Right atrium auricular region (tissue), 2 donors: ENCODE results near the gene TRIP10. TPM values are rescaled to one million over a fixed set of nuclear protein-coding genes. Genes with fewer than 3 reads are reported as not detected.

Experiments used
- DNase-seq: peaks from one replicate; pipeline ENCODE4 v3.0.0-alpha.2; 2019; ENCODE audit warnings: low spot score
- H3K27ac ChIP-seq, 2 donors: fragments of 200-600 bp; sonication (generic); 1 replicate in 1 of 2; 2 replicates in 1 of 2; pipeline ENCODE4 v1.5.1; 2016 to 2019
- H3K27me3 ChIP-seq, 2 donors: fragments of 200-600 bp; sonication (generic); one replicate each; pipeline versions ENCODE4 v1.5.1 to v1.6.0; 2017 to 2019
- H3K36me3 ChIP-seq: fragments of 200-600 bp; sonication (generic); one replicate; pipeline ENCODE4 v1.5.1; 2016
- H3K4me1 ChIP-seq, 2 donors: fragments of 200-600 bp; sonication (generic); one replicate each; pipeline versions ENCODE4 v1.5.1 to v1.6.0; 2017 to 2019
- H3K4me3 ChIP-seq, 2 donors: fragments of 200-600 bp; sonication (generic); 1 replicate in 1 of 2; 2 replicates in 1 of 2; pipeline ENCODE4 v1.5.1; 2017 to 2019; ENCODE audit warnings: mild to moderate bottlenecking in 1 of 2, moderate library complexity in 1 of 2
- H3K9me3 ChIP-seq, 2 donors: fragments of 200-600 bp; sonication (generic); one replicate each; pipeline ENCODE4 v1.5.1; 2019
- CTCF ChIP-seq, 2 donors: fragments of 200-600 bp; sonication (generic); IDR thresholded peaks; one replicate each; pipeline ENCODE4 v1.5.1; 2019; ENCODE audit warnings: antibody characterized with exemption in 2 of 2
- total RNA-seq, 2 donors: library from RNA; depleted of rRNA; stranded (reverse); fragments of >200 nt; gene quantifications; one replicate each; pipeline ENCODE4 v1.1.0, GENCODE V29; 2016

The TRIP10 gene
- total RNA-seq, 2 donors from 2014 or later = 39.6 to 65.3 TPM

- DNase-seq = no peak
- no peaks in the 10 kb centered on the region for H3K36me3 ChIP-seq
Observed at GRCh38 chr19:6693681-6694080, 45.8 kb upstream of the TRIP10 start.

GRCh38 chr19:6694147-6694815, 45.2 kb upstream of the TRIP10 start:
- Histone ChIP-seq H3K27me3 (no peaks in the 10 kb centered on the region), H3K4me3 (no peak overlapping the region), H3K4me1 (no peaks in the 10 kb centered on the region), H3K27ac (no peak overlapping the region), H3K36me3 (no peaks in the 10 kb centered on the region), H3K9me3 (no peaks in the 10 kb centered on the region)
- DNase-seq = no peak
- no peak for TF ChIP-seq CTCF (IDR thresholded peaks at IDR 0.05)

More at GRCh38 chr19:6693681-6694080, 45.8 kb upstream of the TRIP10 start:
- no peaks in the 10 kb centered on the region for H3K9me3 ChIP-seq
- H3K4me1 ChIP-seq = no peaks in the 10 kb centered on the region
- TF ChIP-seq CTCF (IDR thresholded peaks at IDR 0.05) = no peak
- no peaks in the 10 kb centered on the region for H3K27me3 ChIP-seq
- H3K4me3 ChIP-seq = no peak overlapping the region
- H3K27ac ChIP-seq = no peak overlapping the region

GRCh38 chr19:6696239-6696820, 43.1 kb upstream of the TRIP10 start:
- Histone ChIP-seq H3K27ac (no peak overlapping the region), H3K9me3 (no peaks in the 10 kb centered on the region), H3K36me3 (no peaks in the 10 kb centered on the region), H3K27me3 (no peaks in the 10 kb centered on the region), H3K4me1 (no peaks in the 10 kb centered on the region), H3K4me3 (no peak overlapping the region)
- no peak for TF ChIP-seq CTCF (IDR thresholded peaks at IDR 0.05)
- no peak for DNase-seq

- no peaks in the 10 kb centered on the region for H3K27me3 ChIP-seq
- no peak overlapping the region for H3K4me3 ChIP-seq
- no peak for TF ChIP-seq CTCF (IDR thresholded peaks at IDR 0.05)
- H3K4me1 ChIP-seq = no peaks in the 10 kb centered on the region
- H3K36me3 ChIP-seq = no peaks in the 10 kb centered on the region
- no peaks in the 10 kb centered on the region for H3K9me3 ChIP-seq
- no peak overlapping the region for H3K27ac ChIP-seq
- no peak for DNase-seq
Observed at GRCh38 chr19:6697291-6697690, 42.2 kb upstream of the TRIP10 start.

GRCh38 chr19:6699935-6700334, 39.5 kb upstream of the TRIP10 start:
- no peak for DNase-seq
- Histone ChIP-seq H3K27me3 (no peaks in the 10 kb centered on the region), H3K9me3 (no peaks in the 10 kb centered on the region), H3K4me3 (no peak overlapping the region), H3K36me3 (no peaks in the 10 kb centered on the region), H3K27ac (no peak overlapping the region), H3K4me1 (no peaks in the 10 kb centered on the region)
- TF ChIP-seq CTCF (IDR thresholded peaks at IDR 0.05) = no peak
